Keratinocyte (primary cell): ENCODE results near the gene RBMS3.

Experiments used
- CTCF ChIP-seq, 3 experiments: IDR thresholded peaks in 1 of 3; conservative IDR thresholded peaks in 1 of 3; optimal IDR thresholded peaks in 1 of 3; 2 replicates in 2 of 3; 3 replicates in 1 of 3; pipeline versions ENCODE3 to v1.5.1; 2011; ENCODE audit warnings: low read length in 3 of 3, mild to moderate bottlenecking in 3 of 3, moderate library complexity in 2 of 3, control low read depth in 1 of 3, inconsistent platforms in 1 of 3; ENCODE audit not compliant: insufficient read depth in 2 of 3; ENCODE audit errors: extremely low read depth in 1 of 3
- EZH2 ChIP-seq: IDR thresholded peaks from one replicate; pipeline ENCODE4 v1.6.1; 2012; ENCODE audit warnings: inconsistent platforms, mild to moderate bottlenecking, low read length, moderate library complexity

DNA sequence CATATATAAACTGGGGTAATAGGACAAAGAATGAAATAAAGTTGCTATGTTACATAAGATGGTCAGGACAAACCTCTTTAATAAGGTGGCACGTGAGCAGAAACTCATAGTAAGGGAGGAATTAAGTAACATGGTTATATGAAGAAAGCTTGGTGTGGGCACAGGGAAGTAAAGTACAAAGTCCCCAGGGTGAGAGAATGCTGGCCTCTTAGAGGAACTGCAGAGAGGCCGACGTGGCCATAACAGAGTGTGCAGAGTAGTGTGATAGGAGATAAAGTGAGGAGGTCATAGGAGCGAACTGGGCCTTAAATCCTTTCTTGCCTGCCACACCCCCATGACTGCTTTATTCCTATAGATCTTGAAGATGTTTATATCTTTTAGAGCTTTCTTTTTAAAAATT lies 17.4 kb upstream of the RBMS3 start:
- TF ChIP-seq CTCF (optimal IDR thresholded peaks at IDR 0.05 in 1 of 3, IDR thresholded peaks at IDR 0.05 in 1 of 3, conservative IDR thresholded peaks at IDR 0.05 in 1 of 3; ENCODE audit: extremely low read depth in 1 of 3, insufficient read depth in 2 of 3, low read length in 3 of 3) = no peak
- TF ChIP-seq EZH2 = no peak
